OCI-LY7 (cell line): ENCODE data around the gene ACSS1. TPM values are rescaled to one million over a fixed set of nuclear protein-coding genes. Genes with fewer than 3 reads are reported as not detected.

ENCODE experiments used
- BruUV-seq: library from RNA; stranded (reverse); fragments of 400-500 nt; replicated peaks from 2 replicates; lab custom pipeline; 2021; lab: Mats Ljungman, UMichigan
- CTCF ChIA-PET: fragments of 300-600 bp; sonication (Branson Sonifier 250); formaldehyde crosslinking; loops from one replicate; lab custom pipeline; 2022; ENCODE audit warnings: antibody characterized with exemption; ENCODE audit not compliant: unreplicated experiment; lab: Charles Lee
- POLR2A ChIA-PET: fragments of 300-600 bp; sonication (Branson Sonifier 250); formaldehyde crosslinking; loops from one replicate; lab custom pipeline; 2022; ENCODE audit warnings: antibody characterized with exemption; lab: Charles Lee
- DNase-seq: peaks from one replicate; pipeline ENCODE4 v3.0.0-alpha.2; 2015; ENCODE audit warnings: low spot score
- H2AFZ ChIP-seq: fragments of 200-600 bp; sonication (generic), shearing (Covaris generic); 2 replicates; pipeline ENCODE4 v1.6.1; 2014; ENCODE audit warnings: mild to moderate bottlenecking, antibody characterized with exemption, low read length, moderate library complexity
- H3K27ac ChIP-seq: fragments of 200-600 bp; sonication (generic); 2 replicates; pipeline ENCODE4 v1.5.1; 2014; ENCODE audit warnings: mixed run types, low read depth, mild to moderate bottlenecking, moderate library complexity, low read length, inconsistent platforms; ENCODE audit not compliant: poor library complexity, severe bottlenecking
- H3K36me3 ChIP-seq: fragments of 200-600 bp; sonication (generic); 2 replicates; pipeline ENCODE4 v1.6.1; 2014; ENCODE audit warnings: mild to moderate bottlenecking, antibody characterized with exemption, low read length, moderate library complexity, mixed read lengths; ENCODE audit not compliant: insufficient read depth
- H3K4me1 ChIP-seq: fragments of 200-600 bp; sonication (generic); 2 replicates; pipeline ENCODE4 v1.5.1; 2014; ENCODE audit warnings: mild to moderate bottlenecking, low read length; ENCODE audit not compliant: insufficient read depth, poor library complexity, severe bottlenecking
- H3K4me2 ChIP-seq: fragments of 200-600 bp; sonication (generic); 2 replicates; pipeline ENCODE4 v1.6.1; 2014; ENCODE audit warnings: mild to moderate bottlenecking, low read length
- H3K4me3 ChIP-seq: fragments of 200-600 bp; sonication (generic); 2 replicates; pipeline ENCODE4 v1.5.1; 2014; ENCODE audit warnings: mild to moderate bottlenecking, low read depth, low read length; ENCODE audit not compliant: poor library complexity, severe bottlenecking
- H3K79me2 ChIP-seq: fragments of 200-600 bp; sonication (generic); 2 replicates; pipeline ENCODE4 v1.6.1; 2016; ENCODE audit warnings: low read depth, mild to moderate bottlenecking, low read length, moderate library complexity, mixed read lengths; ENCODE audit not compliant: insufficient read depth
- H3K9me2 ChIP-seq: fragments of 200-600 bp; sonication (generic); 2 replicates; pipeline ENCODE4 v1.6.1; 2016; ENCODE audit warnings: mild to moderate bottlenecking, low read length, mixed read lengths; ENCODE audit not compliant: insufficient read depth
- H3K9me3 ChIP-seq: fragments of 200-600 bp; sonication (generic); 2 replicates; pipeline ENCODE4 v1.6.1; 2014; ENCODE audit warnings: mild to moderate bottlenecking, mixed run types, low read length, mixed read lengths
- H4K20me1 ChIP-seq: fragments of 200-600 bp; sonication (generic); 2 replicates; pipeline ENCODE4 v1.6.1; 2014; ENCODE audit warnings: mild to moderate bottlenecking, antibody characterized with exemption, low read length, moderate library complexity, mixed read lengths; ENCODE audit not compliant: insufficient read depth
- CTCF ChIP-seq: fragments of 200-600 bp; sonication (generic); conservative IDR thresholded peaks from 2 replicates; pipeline ENCODE4 v1.5.1; 2014; ENCODE audit warnings: mild to moderate bottlenecking, antibody characterized with exemption, low read length, moderate library complexity, mixed read lengths
- EZH2phosphoT487 ChIP-seq: fragments of 200-600 bp; sonication (generic); IDR thresholded peaks from 2 replicates; pipeline ENCODE4 v1.6.1; 2018; ENCODE audit warnings: low read depth, borderline replicate concordance, mild to moderate bottlenecking, mixed run types, antibody characterized with exemption, low read length, moderate library complexity, mixed read lengths
- intact Hi-C: fragments of 100-400 bp; cut with micrococcal nuclease; formaldehyde crosslinking; loops from one replicate; pipeline ENCODE4 v1.10.0; 2022; ENCODE audit not compliant: unreplicated experiment
- total RNA-seq, 2 experiments: library from RNA; depleted of rRNA in 1 of 2; stranded (reverse); fragments of >200 nt in 1 of 2; shearing (Covaris generic) in 1 of 2; gene quantifications; 2 replicates each; pipeline ENCODE4 v1.2.3, GENCODE V29; 2014 to 2022

Gene ACSS1
- total RNA-seq, 2 experiments from 2014 or later: 0.35 to 0.40 TPM

- H3K36me3 ChIP-seq: no peaks in the 10 kb centered on the region
- peaks cover 23% of the 10 kb centered on the region for H3K4me1 ChIP-seq
- no TSS peak for BruUV-seq
- no peak for TF ChIP-seq EZH2phosphoT487
- no peak for TF ChIP-seq CTCF
- no peak overlapping the region for H3K4me3 ChIP-seq
- H4K20me1 ChIP-seq: no peaks in the 10 kb centered on the region
- CTCF ChIA-PET: no interaction called here
- intact Hi-C loops: no loop called here
- no peak overlapping the region for H2AFZ ChIP-seq
- no peaks in the 10 kb centered on the region for H3K9me2 ChIP-seq
- H3K79me2 ChIP-seq: no peaks in the 10 kb centered on the region
- DNase-seq: no peak
- H3K4me2 ChIP-seq: no peak overlapping the region
- no peaks in the 10 kb centered on the region for H3K9me3 ChIP-seq
- no peak overlapping the region for H3K27ac ChIP-seq
- POLR2A ChIA-PET: no interaction called here
These were observed 3.7 kb downstream of the ACSS1 start for GRCh38 chr20:25054096-25054820.

GRCh38 chr20:25053255-25054031 lies 4.5 kb downstream of the ACSS1 start:
- intact Hi-C loops: no loop called here
- ChIA-PET CTCF (no interaction called here), POLR2A (interaction anchor here (0.6 kb wide), 1 partner anchor 199 kb away, joined by 3 read pairs; no protein-coding TSS in a partner anchor)
- no peak overlapping the region for H3K4me3 ChIP-seq
- no peaks in the 10 kb centered on the region for H3K36me3 ChIP-seq
- DNase-seq: no peak
- TF ChIP-seq CTCF (no peak), EZH2phosphoT487 (no peak)
- no peak overlapping the region for H3K4me2 ChIP-seq
- H3K4me1 ChIP-seq: peaks cover 18% of the 10 kb centered on the region
- BruUV-seq: no TSS peak
- H3K79me2 ChIP-seq: no peaks in the 10 kb centered on the region
- H3K27ac ChIP-seq: no peak overlapping the region
- no peaks in the 10 kb centered on the region for H4K20me1 ChIP-seq
- H3K9me2 ChIP-seq: no peaks in the 10 kb centered on the region
- H3K9me3 ChIP-seq: no peaks in the 10 kb centered on the region
- H2AFZ ChIP-seq: no peak overlapping the region
